ENCODE measurements around the gene GNGT2.

- TF ChIP-seq CTCF (IDR thresholded peaks at IDR 0.05) (no peak), POLR2A (IDR thresholded peaks at IDR 0.05) (no peak)
Measured at GRCh38 chr17:49197346-49197998, 12.9 kb downstream of the GNGT2 start.

Measured in esophagus squamous epithelium (tissue), 4 donors.